Suprapubic skin (tissue), 4 donors: ENCODE data around the gene NLGN2.

Source experiments
- CTCF ChIP-seq, 2 donors: fragments of 200-600 bp in 1 of 2; fragments of 450-650 bp in 1 of 2; sonication (generic) in 1 of 2; IDR thresholded peaks; one replicate each; pipeline ENCODE4 v1.5.1; 2016 to 2019; ENCODE audit warnings: antibody characterized with exemption in 2 of 2, mild to moderate bottlenecking in 1 of 2, moderate library complexity in 1 of 2
- POLR2A ChIP-seq, 2 donors: fragments of 450-650 bp; IDR thresholded peaks; one replicate each; pipeline ENCODE4 v1.6.1; 2017; ENCODE audit warnings: antibody characterized with exemption in 2 of 2, mild to moderate bottlenecking in 2 of 2, moderate library complexity in 2 of 2
- POLR2AphosphoS5 ChIP-seq, 3 donors: sonication (generic); formaldehyde crosslinking; IDR thresholded peaks; one replicate each; pipeline ENCODE4 v1.6.1; 2017; ENCODE audit warnings: antibody characterized with exemption in 3 of 3

DNA sequence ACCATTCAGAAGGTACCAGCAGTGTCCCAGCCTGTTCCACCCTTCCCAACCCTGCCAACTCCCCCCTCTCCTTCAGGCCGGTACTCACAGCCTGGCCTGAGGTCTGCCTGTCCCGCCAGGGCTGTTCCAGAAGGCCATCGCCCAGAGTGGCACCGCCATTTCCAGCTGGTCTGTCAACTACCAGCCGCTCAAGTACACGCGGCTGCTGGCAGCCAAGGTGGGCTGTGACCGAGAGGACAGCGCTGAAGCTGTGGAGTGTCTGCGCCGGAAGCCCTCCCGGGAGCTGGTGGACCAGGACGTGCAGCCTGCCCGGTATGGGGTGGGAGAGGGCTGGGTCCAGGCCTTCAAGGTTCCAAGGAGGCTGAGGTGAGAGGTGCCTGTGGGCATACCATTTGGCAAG lies 7.2 kb downstream of the NLGN2 start:
- TF ChIP-seq CTCF (IDR thresholded peaks at IDR 0.05): no peak
- no peak for TF ChIP-seq POLR2A (IDR thresholded peaks at IDR 0.05)
- no peak for TF ChIP-seq POLR2AphosphoS5 (IDR thresholded peaks at IDR 0.05)
